GM19099 (cell line): Measurements from ENCODE around the gene HIBADH.

ENCODE experiments used
- POLR2A ChIP-seq: IDR thresholded peaks from 3 replicates; pipeline ENCODE4 v1.6.1; 2011; ENCODE audit warnings: low read depth; ENCODE audit not compliant: insufficient read length; ENCODE audit errors: extremely low read depth

The HIBADH gene

GRCh38 chr7:27520815-27521790 lies 141.6 kb downstream of the HIBADH start:
- TF ChIP-seq POLR2A = no peak

DNA sequence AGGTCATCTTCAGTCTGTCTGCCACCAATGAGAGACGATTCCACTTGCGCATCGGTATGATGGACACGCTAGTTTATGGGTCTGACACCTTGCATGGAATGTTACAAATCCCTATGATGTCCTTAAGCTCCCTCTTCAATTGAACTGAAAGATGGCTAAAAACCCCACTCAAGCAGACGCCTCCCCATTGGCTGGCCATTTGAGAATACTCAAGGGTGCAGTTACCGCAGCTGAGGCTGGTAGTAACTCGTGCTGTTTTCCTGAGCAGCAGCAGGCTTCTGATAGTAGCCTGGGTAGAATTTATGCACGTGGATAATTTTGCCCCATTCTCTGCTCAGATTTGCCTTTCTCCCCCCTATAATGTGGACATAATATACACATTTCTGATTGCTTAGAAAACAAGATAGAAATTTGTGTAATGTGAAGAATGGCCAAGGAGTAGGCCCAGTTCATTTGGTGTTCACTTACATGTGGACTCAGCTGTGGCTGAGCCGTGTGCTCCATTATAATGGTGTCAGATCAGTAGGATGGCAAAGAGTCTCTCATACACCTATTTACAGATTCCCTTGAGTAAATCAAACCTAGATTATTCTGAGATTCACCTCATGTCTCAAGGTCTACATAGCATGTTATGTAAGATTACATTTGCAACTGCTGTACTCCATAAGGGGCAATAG lies 142.8 kb downstream of the HIBADH start:
- no peak for TF ChIP-seq POLR2A

- TF ChIP-seq POLR2A = no peak
Observed at GRCh38 chr7:27518561-27519350, 143.9 kb downstream of the HIBADH start.

DNA sequence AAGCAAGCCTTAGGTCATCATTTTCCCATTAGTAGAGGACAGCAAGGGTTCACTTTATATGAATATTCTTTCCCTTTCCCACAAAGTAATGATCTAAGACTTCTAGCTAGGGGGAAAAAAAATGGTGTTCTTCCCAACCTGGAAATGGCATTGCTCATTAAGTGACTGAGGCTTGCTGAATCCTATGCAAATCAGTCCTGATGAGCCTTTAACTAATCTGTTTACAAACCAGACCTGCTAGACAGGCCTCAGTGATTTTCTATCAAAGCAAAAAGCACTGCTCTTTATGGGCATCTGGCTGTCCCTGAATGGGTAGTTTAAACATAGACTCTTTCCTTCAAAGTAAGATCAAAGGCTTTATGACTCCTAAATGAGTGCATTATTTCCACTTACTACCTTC lies 146.3 kb downstream of the HIBADH start:
- TF ChIP-seq POLR2A = no peak

DNA sequence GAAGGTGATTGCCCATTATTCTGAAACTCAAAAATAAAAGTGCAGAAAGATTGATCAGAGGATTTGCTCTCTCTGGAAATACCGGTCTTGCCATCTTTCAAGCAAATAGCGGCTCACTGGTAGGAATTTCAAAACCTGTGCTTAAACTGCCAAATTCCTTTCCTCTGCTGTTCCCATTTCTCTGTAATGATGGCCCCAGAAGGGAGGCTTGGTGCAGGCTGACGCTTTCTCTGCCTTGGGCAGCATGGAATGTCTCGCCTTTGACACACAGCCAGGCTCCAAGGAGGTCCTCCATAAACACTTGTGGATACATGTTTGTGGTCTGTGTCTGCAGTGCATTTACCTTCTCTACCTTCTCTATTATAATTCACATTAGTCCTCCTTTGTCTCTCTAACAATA lies 146.8 kb downstream of the HIBADH start:
- TF ChIP-seq POLR2A = no peak

- TF ChIP-seq POLR2A = no peak
Observed at GRCh38 chr7:27514861-27515260, 147.8 kb downstream of the HIBADH start.

GRCh38 chr7:27513885-27514284 lies 148.8 kb downstream of the HIBADH start:
- no peak for TF ChIP-seq POLR2A

- no peak for TF ChIP-seq POLR2A
Observed at GRCh38 chr7:27510541-27510940, 152.1 kb downstream of the HIBADH start.

GRCh38 chr7:27501001-27501400 lies 161.7 kb downstream of the HIBADH start:
- no peak for TF ChIP-seq POLR2A

- no peak for TF ChIP-seq POLR2A
Observed at GRCh38 chr7:27492224-27492623, 170.5 kb downstream of the HIBADH start.

DNA sequence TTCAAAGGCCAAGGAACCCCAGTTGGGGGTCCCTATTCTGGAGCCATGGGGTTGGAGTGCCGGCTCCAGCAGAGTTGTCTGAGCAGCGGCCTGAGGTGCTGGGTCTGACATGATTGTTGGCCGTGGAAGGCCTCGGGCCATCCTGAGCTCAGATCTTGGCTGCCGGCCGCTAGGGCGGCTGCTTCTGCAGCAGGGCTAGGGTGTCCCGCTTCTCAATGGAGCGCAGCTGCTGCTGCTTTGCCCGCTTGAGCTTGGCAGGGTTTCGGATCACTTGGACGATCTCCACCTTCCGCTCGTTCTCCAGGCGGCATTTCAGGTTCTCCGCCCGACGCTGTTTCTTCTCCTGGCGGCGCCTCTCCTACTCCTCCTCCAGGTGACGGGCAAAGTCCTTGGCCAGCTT lies 171.1 kb downstream of the HIBADH start:
- TF ChIP-seq POLR2A = no peak

DNA sequence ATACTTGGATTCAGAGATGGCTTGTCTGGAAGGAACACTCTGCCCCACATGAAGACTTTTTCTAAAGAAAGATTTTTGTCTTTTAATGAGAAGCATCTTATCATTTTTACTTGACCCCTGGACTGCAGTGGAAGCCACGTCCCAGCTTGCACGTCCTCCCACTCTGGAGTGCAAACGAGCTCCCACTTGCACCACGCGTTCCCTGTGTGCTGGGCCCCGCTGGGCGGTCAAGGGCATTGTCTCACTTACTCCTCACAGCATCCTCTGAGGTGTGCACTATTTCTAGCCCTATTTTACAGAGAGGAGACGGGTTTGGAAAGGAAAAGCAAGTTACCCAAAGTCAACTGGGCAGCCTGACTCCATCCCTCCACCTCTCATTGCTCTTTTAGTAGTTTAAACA lies 175.2 kb downstream of the HIBADH start:
- no peak for TF ChIP-seq POLR2A

- TF ChIP-seq POLR2A = no peak
Observed at GRCh38 chr7:27484451-27484850, 178.2 kb downstream of the HIBADH start.

DNA sequence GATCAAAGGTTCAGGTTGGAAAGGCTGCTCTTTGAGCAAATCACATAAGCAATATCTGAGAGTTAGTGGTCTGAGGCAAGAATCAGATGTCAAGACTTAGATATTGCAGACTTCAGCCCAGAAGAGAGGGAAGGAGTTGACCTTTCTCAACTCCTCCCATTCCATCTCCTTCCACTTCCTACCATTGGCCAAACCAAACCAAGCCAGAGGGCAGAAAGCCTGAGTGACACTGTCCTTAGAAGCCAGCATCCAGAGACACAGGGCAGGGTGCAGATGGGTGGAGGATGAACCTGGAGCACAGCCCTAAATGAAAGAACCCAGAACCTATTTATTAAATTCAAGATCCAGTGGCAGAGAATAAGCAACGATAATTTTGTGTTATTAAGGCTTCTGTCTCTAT lies 180.5 kb downstream of the HIBADH start:
- no peak for TF ChIP-seq POLR2A

- TF ChIP-seq POLR2A = no peak
Observed at GRCh38 chr7:27478556-27478955, 184.1 kb downstream of the HIBADH start.
